GM12892 (cell line): ENCODE results near the gene RGS2.

Experiments
- DNase-seq: peaks from one replicate; pipeline ENCODE4 v3.0.0; 2011; ENCODE audit not compliant: insufficient read length
- FAIRE-seq: peaks from 2 replicates; lab custom pipeline; 2011; peaks lifted over from hg19 to GRCh38; lab: Jason Lieb, UNC
- POLR2A ChIP-seq: IDR thresholded peaks from 2 replicates; pipeline ENCODE4 v1.6.1; 2011; ENCODE audit warnings: low read depth, low read length, control low read depth
- POLR2AphosphoS5 ChIP-seq: IDR thresholded peaks from 2 replicates; pipeline ENCODE4 v1.6.1; 2011; ENCODE audit warnings: low read depth, low read length, control low read depth
- TAF1 ChIP-seq: IDR thresholded peaks from 2 replicates; pipeline ENCODE4 v1.6.1; 2011; ENCODE audit warnings: low read depth, mild to moderate bottlenecking, control low read depth, low read length, borderline replicate concordance

Gene RGS2

GRCh38 chr1:192811594-192812239 is 2.9 kb downstream of the RGS2 start:
- DNase-seq (no peak), FAIRE-seq (no peak)
- TF ChIP-seq POLR2A = no peak
- TF ChIP-seq POLR2AphosphoS5 = no peak
- no peak for TF ChIP-seq TAF1

GRCh38 chr1:192812420-192813209 is 3.8 kb downstream of the RGS2 start:
- FAIRE-seq (no peak), DNase-seq (no peak)
- TF ChIP-seq POLR2AphosphoS5 (no peak), POLR2A (no peak), TAF1 (no peak)

- no peak for TF ChIP-seq TAF1
- no peak for FAIRE-seq
- DNase-seq = no peak
These were observed 6.0 kb downstream of the RGS2 start for GRCh38 chr1:192814805-192815204.

- DNase-seq (no peak), FAIRE-seq (no peak)
- TF ChIP-seq POLR2AphosphoS5 = no peak
- no peak for TF ChIP-seq POLR2A
- no peak for TF ChIP-seq TAF1
These were observed 8.4 kb downstream of the RGS2 start for GRCh38 chr1:192817246-192817645.

- TF ChIP-seq POLR2AphosphoS5 = no peak
- no peak for TF ChIP-seq POLR2A
- no peak for TF ChIP-seq TAF1
These were observed 12.5 kb downstream of the RGS2 start for GRCh38 chr1:192821296-192821695.

DNA sequence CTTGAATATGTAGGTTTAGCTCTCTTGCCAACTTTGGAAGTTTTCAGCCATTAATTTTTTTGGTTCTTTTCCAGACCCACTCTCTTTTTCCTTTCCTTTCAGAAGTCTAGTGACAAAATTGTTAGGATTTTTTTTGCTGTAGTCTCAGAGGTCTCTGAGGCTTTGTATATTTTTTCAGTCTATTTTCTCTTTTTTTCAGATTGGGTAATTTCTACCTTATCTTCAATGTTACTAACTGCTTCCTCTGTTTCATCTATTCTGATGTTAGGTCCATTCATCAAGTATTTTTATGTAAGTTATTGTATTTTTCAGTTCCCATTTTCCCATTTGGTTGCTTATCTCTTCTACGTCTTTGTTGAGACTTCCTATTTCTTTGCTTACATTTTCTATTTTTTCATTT is 15.7 kb downstream of the RGS2 start:
- FAIRE-seq (no peak), DNase-seq (no peak)
- no peak for TF ChIP-seq POLR2A
- no peak for TF ChIP-seq POLR2AphosphoS5
- TF ChIP-seq TAF1 = no peak

More at GRCh38 chr1:192821296-192821695, 12.5 kb downstream of the RGS2 start:
- DNase-seq = no peak
- no peak for FAIRE-seq

DNA sequence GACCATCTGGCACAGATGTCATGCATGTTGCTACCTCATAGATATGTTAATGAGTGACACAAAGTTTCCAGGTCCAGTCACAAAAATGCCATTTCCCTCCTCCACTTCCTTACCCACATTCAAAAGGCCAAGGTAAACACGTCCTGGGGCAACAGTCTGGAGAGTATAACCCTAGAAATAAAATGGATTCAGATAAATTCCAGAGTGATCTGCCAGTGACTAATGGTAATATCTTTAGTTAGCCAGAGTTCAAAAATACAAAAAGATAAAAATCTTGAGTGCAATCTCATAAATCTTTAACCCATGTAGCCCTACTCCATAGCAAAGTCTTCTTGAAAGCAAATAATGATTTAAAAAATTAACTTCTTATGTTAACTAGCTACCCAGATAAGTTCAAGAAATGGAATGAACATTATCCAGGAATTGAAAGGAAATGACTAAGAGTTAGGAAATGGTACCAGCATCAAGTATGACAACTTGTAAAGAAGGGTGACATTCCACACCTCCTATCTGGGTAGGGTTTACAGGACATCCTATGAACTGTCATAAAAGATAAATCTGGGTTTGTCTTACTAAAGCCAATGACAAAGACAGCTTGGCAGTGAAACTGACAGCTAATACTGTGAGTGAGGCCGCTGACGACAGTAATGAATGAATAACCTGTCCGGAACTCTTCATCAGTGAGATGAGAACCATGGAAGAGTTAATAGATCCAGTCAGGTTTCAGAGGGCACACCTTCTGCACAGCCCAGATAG is 18.1 kb downstream of the RGS2 start:
- TF ChIP-seq TAF1 (no peak), POLR2AphosphoS5 (no peak), POLR2A (no peak)
- FAIRE-seq (no peak), DNase-seq (no peak)

GRCh38 chr1:192830595-192831246 is 21.9 kb downstream of the RGS2 start:
- no peak for TF ChIP-seq POLR2A
- no peak for TF ChIP-seq TAF1
- TF ChIP-seq POLR2AphosphoS5 = no peak
- no peak for DNase-seq
- no peak for FAIRE-seq

GRCh38 chr1:192831706-192832355 is 23.0 kb downstream of the RGS2 start:
- DNase-seq = no peak

GRCh38 chr1:192832492-192832891 is 23.7 kb downstream of the RGS2 start:
- FAIRE-seq (no peak), DNase-seq (no peak)
- no peak for TF ChIP-seq TAF1
- no peak for TF ChIP-seq POLR2A
- TF ChIP-seq POLR2AphosphoS5 = no peak

More at GRCh38 chr1:192831706-192832355, 23.0 kb downstream of the RGS2 start:
- no peak for FAIRE-seq
- TF ChIP-seq POLR2AphosphoS5 (no peak), TAF1 (no peak), POLR2A (no peak)

- DNase-seq (no peak), FAIRE-seq (no peak)
- TF ChIP-seq POLR2A = no peak
- no peak for TF ChIP-seq TAF1
- TF ChIP-seq POLR2AphosphoS5 = no peak
These were observed 26.3 kb downstream of the RGS2 start for GRCh38 chr1:192835116-192835515.
